ENCODE results near the gene CNTNAP4.

CNTNAP4 gene

GRCh38 chr16:76490036-76490639, 212.9 kb downstream of the CNTNAP4 start:
- no peak overlapping the region for H3K27ac ChIP-seq
- DNase-seq (ENCODE audit: low spot score): no peak
- no peak overlapping the region for H3K4me3 ChIP-seq
- TF ChIP-seq, protein P1, sequence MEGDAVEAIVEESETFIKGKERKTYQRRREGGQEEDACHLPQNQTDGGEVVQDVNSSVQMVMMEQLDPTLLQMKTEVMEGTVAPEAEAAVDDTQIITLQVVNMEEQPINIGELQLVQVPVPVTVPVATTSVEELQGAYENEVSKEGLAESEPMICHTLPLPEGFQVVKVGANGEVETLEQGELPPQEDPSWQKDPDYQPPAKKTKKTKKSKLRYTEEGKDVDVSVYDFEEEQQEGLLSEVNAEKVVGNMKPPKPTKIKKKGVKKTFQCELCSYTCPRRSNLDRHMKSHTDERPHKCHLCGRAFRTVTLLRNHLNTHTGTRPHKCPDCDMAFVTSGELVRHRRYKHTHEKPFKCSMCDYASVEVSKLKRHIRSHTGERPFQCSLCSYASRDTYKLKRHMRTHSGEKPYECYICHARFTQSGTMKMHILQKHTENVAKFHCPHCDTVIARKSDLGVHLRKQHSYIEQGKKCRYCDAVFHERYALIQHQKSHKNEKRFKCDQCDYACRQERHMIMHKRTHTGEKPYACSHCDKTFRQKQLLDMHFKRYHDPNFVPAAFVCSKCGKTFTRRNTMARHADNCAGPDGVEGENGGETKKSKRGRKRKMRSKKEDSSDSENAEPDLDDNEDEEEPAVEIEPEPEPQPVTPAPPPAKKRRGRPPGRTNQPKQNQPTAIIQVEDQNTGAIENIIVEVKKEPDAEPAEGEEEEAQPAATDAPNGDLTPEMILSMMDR (IDR thresholded peaks at IDR 0.05): no peak

DNA sequence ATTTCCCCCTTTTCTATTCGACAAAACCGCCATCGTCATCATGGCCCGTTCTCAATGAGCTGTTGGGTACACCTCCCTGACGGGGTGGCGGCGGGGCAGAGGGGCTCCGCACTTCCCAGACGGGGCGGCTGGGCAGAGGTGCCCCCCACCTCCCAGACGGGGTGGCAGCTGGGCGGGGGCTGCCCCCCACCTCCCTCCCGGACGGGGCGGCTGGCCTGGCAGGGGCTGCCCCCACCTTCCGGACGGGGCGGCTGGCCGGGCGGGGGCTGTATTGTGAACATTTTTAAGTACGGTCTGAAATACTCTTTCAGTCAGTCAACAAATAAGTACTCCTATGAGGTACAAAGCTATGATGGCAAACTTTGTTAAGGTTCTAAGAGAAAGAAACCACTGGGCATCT, 222.8 kb downstream of the CNTNAP4 start:
- no peak for DNase-seq (ENCODE audit: low spot score)
- Histone ChIP-seq H3K27ac (no peak overlapping the region), H3K4me3 (no peak overlapping the region)
- TF ChIP-seq, protein P1 (IDR thresholded peaks at IDR 0.05): no peak

DNA sequence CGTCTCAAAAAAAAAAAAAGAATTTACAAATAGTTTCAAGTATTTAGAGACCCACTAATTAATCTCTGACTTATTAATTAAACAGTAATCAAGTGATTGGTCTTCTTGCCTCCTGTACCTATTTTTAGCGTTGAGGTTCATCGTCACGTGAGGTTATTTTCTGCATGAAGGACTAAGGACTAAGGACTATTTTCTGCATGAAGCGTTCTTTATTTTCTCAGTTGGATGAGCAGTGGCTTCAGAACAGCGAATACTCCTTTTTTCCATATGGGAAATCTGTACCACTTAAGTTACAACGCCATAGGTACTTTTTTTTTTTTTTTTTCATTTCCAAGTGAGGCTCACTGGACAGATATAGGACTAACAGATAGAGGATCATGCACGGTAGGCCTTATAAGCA, 224.9 kb downstream of the CNTNAP4 start:
- no peak overlapping the region for H3K27ac ChIP-seq
- H3K4me3 ChIP-seq: no peak overlapping the region
- TF ChIP-seq, protein P1 (IDR thresholded peaks at IDR 0.05): no peak
- no peak for DNase-seq (ENCODE audit: low spot score)

DNA sequence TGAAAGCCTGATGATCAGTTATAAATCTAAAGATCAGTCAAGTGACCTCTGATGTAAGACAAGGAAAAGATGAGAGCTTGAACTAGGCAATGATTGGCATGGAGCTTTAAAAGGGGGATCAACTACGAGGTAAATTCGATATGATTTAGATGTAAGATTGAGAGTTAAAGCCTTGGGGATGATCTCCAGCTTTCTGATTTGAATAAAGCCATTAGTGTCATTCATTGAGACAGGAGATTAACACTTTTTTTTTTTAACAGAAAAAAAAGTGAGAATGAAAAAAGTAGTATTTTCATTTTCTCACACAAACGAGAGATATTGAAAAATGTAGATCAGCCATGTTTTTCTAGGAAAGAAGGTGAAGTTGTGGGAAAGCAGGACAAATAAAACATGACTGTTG, 225.4 kb downstream of the CNTNAP4 start:
- TF ChIP-seq, protein P1 (IDR thresholded peaks at IDR 0.05): no peak
- no peak for DNase-seq (ENCODE audit: low spot score)
- H3K4me3 ChIP-seq: no peak overlapping the region

GRCh38 chr16:76503091-76503490, 225.9 kb downstream of the CNTNAP4 start:
- TF ChIP-seq, protein P1 (IDR thresholded peaks at IDR 0.05): no peak
- no peak for DNase-seq (ENCODE audit: low spot score)
- Histone ChIP-seq H3K27ac (no peak overlapping the region), H3K4me3 (no peak overlapping the region)

More for the DNA sequence above, 225.4 kb downstream of the CNTNAP4 start:
- H3K27ac ChIP-seq: no peak overlapping the region

DNA sequence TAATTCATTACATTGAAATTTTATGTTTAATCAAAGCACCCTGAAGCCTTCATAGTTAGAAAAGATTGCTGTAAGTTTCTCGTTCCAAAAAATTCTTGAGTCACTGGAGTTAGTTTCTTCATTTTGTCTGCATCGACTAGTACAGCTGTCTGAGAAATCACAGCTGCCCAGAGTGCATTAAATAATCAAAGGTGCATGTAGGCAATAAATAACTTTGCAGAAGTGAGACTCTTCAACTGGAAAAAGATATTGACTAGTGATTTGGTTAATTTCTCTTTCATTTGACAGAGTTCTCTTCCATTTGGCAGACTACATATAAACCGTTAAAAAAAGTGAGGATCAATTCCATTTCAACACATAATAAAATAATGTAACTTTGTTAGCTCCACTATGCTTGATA, 234.0 kb downstream of the CNTNAP4 start:
- H3K4me3 ChIP-seq: no peak overlapping the region
- TF ChIP-seq, protein P1 (IDR thresholded peaks at IDR 0.05): no peak
- H3K27ac ChIP-seq: no peak overlapping the region
- no peak for DNase-seq (ENCODE audit: low spot score)

DNA sequence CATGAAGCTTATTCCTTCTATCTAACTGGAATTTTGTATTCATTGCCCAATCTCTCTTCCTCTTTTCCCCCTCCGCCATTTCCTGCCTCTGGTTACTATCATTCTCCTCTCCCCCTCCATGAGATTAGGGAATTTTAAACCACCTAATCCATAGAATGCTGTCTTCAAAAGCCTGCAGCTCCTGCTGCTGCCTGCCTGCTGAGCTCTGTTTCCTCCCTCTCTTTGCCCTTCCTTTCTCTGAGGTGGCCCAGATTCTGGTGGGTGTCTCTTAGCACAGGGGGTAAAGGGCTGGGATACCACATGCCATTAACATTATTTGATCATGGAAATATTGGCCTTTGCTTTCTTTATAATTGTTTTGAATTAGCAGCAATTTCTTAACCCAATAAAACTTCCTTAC, 241.6 kb downstream of the CNTNAP4 start:
- no peak for DNase-seq (ENCODE audit: low spot score)
- H3K27ac ChIP-seq: no peak overlapping the region
- H3K4me3 ChIP-seq: no peak overlapping the region
- TF ChIP-seq, protein P1 (IDR thresholded peaks at IDR 0.05): no peak

Data from coronary artery (tissue), 2 donors.